ENCODE data around the gene PM20D1. TPM values are rescaled to one million over a fixed set of nuclear protein-coding genes. Genes with fewer than 3 reads are reported as not detected.

PM20D1 gene
- total RNA-seq, 2 experiments from 2014 or later, result 0.34 to 0.58 TPM

DNA sequence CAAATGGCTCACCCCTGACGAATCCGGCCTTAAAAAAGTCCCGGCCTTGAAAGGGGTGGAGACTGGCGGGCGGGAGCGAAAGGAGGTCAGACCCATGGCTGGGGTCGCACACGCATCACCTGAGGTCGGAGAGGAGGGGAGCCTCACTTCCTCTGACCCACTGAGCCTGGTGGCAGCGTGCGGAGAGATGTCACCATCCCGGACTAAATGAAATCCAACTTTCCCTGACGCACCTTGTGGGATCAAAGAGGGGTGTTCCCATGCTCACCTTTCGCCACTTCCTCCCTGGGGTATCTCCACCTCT, 36.2 kb downstream of the PM20D1 start:
- ChIA-PET CTCF (interaction anchor here (0.6 to 1.1 kb wide), 4 partner anchors 31 to 168 kb away, joined by 3 to 4 read pairs (median 3); no protein-coding TSS in a partner anchor), POLR2A (no interaction called here)
- DNase-seq (no peak), ATAC-seq (no peak)
- H3K27me3 Mint-ChIP-seq, result no peaks in the 10 kb centered on the region
- H3K9me3 Mint-ChIP-seq (ENCODE audit: low read depth), result no peaks in the 10 kb centered on the region
- peak overlapping the region; percentile 81 for H3K4me3 Mint-ChIP-seq
- intact Hi-C loops (cut with DNase I, micrococcal nuclease), result loop anchor here (1.0 to 5.0 kb wide), 7 partner anchors 37 to 526 kb away; partner anchors contain the start of genes RAB29 (in 2 of the 2), ELK4 (in 1 of the 2) and PM20D1 (in 1 of the 2)
- H3K4me1 Mint-ChIP-seq, result peaks cover 42% of the 10 kb centered on the region
- H3K36me3 Mint-ChIP-seq (ENCODE audit: low read depth), result peaks cover 21% of the 10 kb centered on the region
- H3K27ac Mint-ChIP-seq, result peak overlapping the region; percentile 83

DNA sequence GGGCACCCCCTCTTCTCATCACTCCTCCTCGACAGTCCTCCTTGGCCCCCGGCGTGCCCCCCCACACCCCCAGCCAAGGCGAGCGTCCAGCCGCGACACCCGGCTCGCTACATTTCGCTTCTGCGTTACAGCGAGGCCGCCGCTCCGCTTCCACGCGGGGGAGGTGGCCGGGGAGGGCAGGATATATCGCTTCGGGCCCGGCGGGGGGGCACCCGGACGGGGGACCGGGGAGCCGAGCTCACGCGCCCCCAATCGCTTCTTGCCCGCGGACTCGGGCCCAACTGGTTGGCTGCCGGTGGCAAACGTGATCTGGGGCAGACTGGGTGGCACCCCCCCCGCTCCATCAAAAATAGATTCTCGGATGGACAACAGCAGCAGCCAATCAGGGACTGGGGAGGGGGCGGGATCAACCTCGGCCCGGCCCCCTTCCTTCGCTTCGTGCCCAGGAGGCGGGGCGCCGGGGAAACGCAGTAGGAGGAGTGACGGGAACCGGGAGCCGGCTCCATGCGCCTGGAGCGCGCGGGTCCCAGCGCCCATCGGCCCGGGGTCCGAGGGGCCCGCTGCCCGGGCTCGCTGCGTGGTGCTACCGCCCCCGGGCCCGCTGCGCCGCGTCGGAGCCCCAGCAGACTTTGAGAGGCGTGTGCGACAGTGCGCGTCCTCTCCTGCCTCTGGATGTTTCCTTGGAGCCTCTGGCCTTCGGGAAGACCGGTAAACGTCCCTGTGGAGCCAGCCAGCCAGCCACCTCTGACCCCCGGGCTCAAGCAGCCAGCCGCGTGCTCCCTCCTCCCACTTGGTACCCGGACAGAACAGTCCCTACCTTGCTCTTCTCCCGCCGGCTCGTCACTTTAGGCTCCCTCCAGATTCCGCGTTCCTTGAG, 36.8 kb downstream of the PM20D1 start, which contains the start of gene SLC41A1:
Gene SLC41A1 (minus strand): TSS at position 321 of the 877 bp plus-strand sequence. CDS start 2,757 bp downstream, outside the sequence.
- ChIA-PET CTCF (interaction anchor here (0.7 to 1.0 kb wide), 3 partner anchors 83 to 164 kb away, joined by 3 to 4 read pairs (median 3); no protein-coding TSS in a partner anchor), POLR2A (interaction anchor here (1.0 kb wide), 2 partner anchors 8 to 64 kb away, joined by 4 to 7 read pairs; no protein-coding TSS in a partner anchor)
- H3K4me3 Mint-ChIP-seq, result peak within 1 kb of the TSS; percentile 81
- no peaks in the 10 kb centered on the region for H3K9me3 Mint-ChIP-seq (ENCODE audit: low read depth)
- intact Hi-C loops (cut with DNase I, micrococcal nuclease), result loop anchor here (1.0 to 5.0 kb wide), 7 partner anchors 37 to 526 kb away; partner anchors contain the start of genes RAB29 (in 2 of the 2), ELK4 (in 1 of the 2) and PM20D1 (in 1 of the 2)
- peaks cover 24% of the 10 kb centered on the region for H3K36me3 Mint-ChIP-seq (ENCODE audit: low read depth)
- peaks cover 47% of the 10 kb centered on the region for H3K4me1 Mint-ChIP-seq
- peak within 1 kb of the TSS; percentile 84 for H3K27ac Mint-ChIP-seq
- no peaks in the 10 kb centered on the region for H3K27me3 Mint-ChIP-seq
- DNase-seq (peak; percentile 94), ATAC-seq (peak; percentile 96)

DNA sequence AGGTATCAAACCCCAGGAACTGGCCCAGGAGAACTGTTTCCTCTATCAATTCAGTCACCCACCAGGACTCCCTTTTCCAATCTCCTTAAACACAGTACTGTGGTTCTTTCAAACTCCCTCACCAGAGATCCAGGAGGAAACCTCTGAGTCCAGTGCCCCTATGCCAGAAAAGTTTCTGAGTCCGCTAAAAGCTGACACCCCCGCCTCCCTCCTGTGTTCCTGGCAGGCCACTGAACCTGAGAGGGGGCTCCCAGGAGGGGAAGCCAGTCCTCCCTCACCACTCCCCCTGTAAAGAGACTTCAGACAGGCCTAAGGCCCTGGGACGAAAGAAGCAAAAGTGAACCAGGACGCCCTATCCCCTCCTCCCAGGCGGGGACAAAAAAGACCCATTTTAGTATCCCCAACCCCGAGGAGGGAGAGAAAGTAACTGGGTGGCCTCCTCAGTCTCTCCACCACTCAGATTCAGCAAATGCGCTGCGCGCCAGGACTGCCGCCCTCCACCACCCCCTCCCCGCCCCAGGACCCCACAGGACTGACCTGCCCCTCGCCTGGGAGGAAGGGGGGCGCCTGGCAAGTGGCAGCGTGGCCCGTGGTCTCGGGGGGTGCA, 37.6 kb downstream of the PM20D1 start:
- H3K36me3 Mint-ChIP-seq (ENCODE audit: low read depth), result peaks cover 30% of the 10 kb centered on the region
- ChIA-PET POLR2A (interaction anchor here (0.6 to 1.1 kb wide), 5 partner anchors 8 to 80 kb away, joined by 3 to 7 read pairs (median 3); no protein-coding TSS in a partner anchor), CTCF (interaction anchor here (1.0 to 2.9 kb wide), 2 partner anchors 88 to 165 kb away, joined by 4 to 11 read pairs; no protein-coding TSS in a partner anchor)
- peak overlapping the region; percentile 84 for H3K27ac Mint-ChIP-seq
- peak; percentile 14 for ATAC-seq
- no peaks in the 10 kb centered on the region for H3K27me3 Mint-ChIP-seq
- DNase-seq, result peak; percentile 36
- peak overlapping the region; percentile 81 for H3K4me3 Mint-ChIP-seq
- intact Hi-C loops (cut with DNase I, micrococcal nuclease), result loop anchor here (2.0 to 5.0 kb wide), 3 partner anchors 38 to 525 kb away; partner anchors contain the start of gene RAB29 (in 1 of the 2)
- peaks cover 51% of the 10 kb centered on the region for H3K4me1 Mint-ChIP-seq
- no peaks in the 10 kb centered on the region for H3K9me3 Mint-ChIP-seq (ENCODE audit: low read depth)

DNA sequence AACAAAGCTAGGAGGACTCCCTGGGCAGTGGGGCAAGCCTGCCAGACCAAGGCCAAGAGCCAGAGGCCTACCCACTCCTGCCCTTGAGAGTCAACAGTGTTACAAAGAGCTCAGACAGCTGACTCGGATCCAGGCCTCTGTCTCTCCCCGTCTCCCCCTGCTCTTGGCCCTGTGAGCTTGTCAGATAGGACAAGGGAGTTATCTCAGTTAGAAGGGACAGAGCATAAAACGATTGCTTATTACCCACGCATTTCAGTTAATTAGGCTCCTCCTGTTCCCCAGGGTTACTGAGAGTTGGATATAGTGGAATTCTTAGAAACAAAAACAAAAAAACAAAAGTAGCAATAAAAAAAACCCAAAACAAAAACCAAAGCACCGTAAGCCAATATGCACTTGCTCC, 38.3 kb downstream of the PM20D1 start:
- Mint-ChIP-seq H3K27ac (peak overlapping the region; percentile 84), H3K9me3 (ENCODE audit: low read depth) (no peaks in the 10 kb centered on the region), H3K4me1 (peaks cover 58% of the 10 kb centered on the region), H3K4me3 (peak overlapping the region; percentile 81), H3K27me3 (no peaks in the 10 kb centered on the region), H3K36me3 (ENCODE audit: low read depth) (peaks cover 34% of the 10 kb centered on the region)
- ATAC-seq (no peak), DNase-seq (no peak)
- ChIA-PET POLR2A (interaction anchor here (0.6 to 1.1 kb wide), 5 partner anchors 11 to 223 kb away, joined by 3 to 5 read pairs (median 3); no protein-coding TSS in a partner anchor), CTCF (interaction anchor here (0.7 to 2.9 kb wide), 7 partner anchors 24 to 603 kb away, joined by 3 to 11 read pairs (median 4); no protein-coding TSS in a partner anchor)
- intact Hi-C loops (cut with DNase I, micrococcal nuclease), result loop anchor here (2.0 to 5.0 kb wide), 3 partner anchors 37 to 524 kb away; partner anchors contain the start of gene RAB29 (in 1 of the 2)

DNA sequence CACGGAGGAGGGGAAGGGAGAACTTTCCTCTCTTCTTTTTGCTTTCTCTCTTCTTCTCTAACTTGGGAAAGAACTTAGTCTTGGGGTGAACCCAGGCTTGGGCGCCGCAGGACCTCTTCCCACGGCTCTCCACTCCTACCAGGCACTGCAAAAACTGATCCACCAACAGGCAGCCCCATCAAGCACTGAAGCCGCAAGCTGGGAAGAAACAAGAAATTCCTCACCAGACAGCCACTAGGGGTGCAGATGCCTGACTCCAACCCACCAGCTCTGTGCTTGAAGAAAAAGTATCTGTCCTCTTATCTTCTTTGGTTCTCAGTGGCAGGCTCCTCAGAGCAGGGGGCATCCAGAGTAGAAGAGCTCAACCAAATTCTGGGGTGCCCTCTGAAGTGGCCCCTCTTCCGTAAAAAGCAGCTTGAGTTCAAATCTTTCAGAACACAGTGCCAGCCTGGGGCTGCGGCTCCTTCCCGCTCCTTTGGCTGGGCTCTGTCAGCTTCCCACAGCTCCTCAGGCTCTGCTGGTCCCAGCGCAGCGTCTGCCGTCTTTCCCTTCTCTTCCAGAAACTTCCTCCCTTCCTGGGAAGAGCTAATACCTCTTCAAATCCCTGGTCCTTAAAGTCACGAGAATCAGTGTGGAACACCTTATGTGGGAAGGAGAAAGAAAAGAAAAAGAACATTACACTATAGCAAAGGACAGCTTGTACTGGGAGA, 39.3 kb downstream of the PM20D1 start:
- ATAC-seq (no peak), DNase-seq (no peak)
- Mint-ChIP-seq H3K9me3 (ENCODE audit: low read depth) (no peaks in the 10 kb centered on the region), H3K27ac (peak overlapping the region; percentile 47), H3K4me1 (peaks cover 69% of the 10 kb centered on the region), H3K36me3 (ENCODE audit: low read depth) (peaks cover 34% of the 10 kb centered on the region), H3K4me3 (peak overlapping the region; percentile 81), H3K27me3 (no peaks in the 10 kb centered on the region)
- intact Hi-C loops (cut with DNase I, micrococcal nuclease), result loop anchor here in 1 of 2 experiments (5.0 kb wide), 1 partner anchor 523 kb away; no protein-coding TSS in a partner anchor
- POLR2A ChIA-PET, result interaction anchor here (0.7 to 1.1 kb wide), 3 partner anchors 16 to 222 kb away, joined by 3 to 5 read pairs (median 4); no protein-coding TSS in a partner anchor
- CTCF ChIA-PET, result interaction anchor here (0.6 to 2.9 kb wide), 4 partner anchors 11 to 167 kb away, joined by 3 to 11 read pairs (median 5); no protein-coding TSS in a partner anchor

DNA sequence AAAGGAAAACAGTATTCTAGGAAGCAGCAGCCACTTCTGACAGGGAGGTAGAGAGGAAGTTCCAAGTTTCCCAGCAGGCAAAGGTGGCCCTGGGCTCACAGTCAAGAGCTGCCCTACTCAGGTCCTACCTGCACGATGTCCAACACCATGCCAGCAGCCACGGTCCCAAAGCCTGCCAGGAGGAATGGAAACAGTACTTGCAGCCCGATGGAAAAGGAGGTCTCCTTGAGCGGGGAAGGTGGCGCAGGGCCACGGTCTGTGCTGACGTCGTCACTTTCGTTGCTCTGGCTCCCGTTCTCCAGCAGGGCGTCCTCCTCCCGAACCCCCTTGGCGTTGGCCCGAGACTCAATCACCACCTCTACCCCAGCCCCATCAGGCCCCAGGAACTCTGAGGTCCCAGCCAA, 40.0 kb downstream of the PM20D1 start:
- POLR2A ChIA-PET, result interaction anchor here (0.7 kb wide), 1 partner anchor 17 kb away, joined by 4 read pairs; no protein-coding TSS in a partner anchor
- H3K27me3 Mint-ChIP-seq, result no peaks in the 10 kb centered on the region
- no peaks in the 10 kb centered on the region for H3K9me3 Mint-ChIP-seq (ENCODE audit: low read depth)
- peaks cover 76% of the 10 kb centered on the region for H3K4me1 Mint-ChIP-seq
- CTCF ChIA-PET, result interaction anchor here (0.6 to 2.9 kb wide), 2 partner anchors 108 to 167 kb away, joined by 4 to 11 read pairs; no protein-coding TSS in a partner anchor
- H3K36me3 Mint-ChIP-seq (ENCODE audit: low read depth), result peaks cover 39% of the 10 kb centered on the region
- ATAC-seq (no peak), DNase-seq (no peak)
- no peak overlapping the region for H3K4me3 Mint-ChIP-seq
- intact Hi-C loops (cut with DNase I, micrococcal nuclease), result loop anchor here in 1 of 2 experiments (5.0 kb wide), 1 partner anchor 523 kb away; no protein-coding TSS in a partner anchor
- H3K27ac Mint-ChIP-seq, result no peak overlapping the region

DNA sequence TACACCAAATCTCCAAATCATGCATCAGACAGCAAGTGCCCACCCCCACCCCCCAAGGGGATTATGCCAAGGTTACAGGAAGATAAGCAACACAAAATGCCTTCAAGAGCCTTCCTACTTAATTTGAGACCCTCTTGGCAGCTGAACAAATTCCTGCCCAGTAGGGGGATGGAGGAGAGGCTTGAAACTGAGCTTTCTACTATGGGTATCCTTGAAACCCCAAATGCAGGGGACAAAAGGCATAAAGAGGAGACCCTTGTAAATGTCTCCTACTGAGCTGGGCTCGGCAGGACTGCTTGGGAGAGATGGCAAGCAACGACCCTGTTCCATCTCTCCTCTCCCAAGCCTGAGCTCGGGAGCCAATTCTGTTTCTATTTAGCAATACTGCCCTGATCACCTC, 40.5 kb downstream of the PM20D1 start:
- H3K36me3 Mint-ChIP-seq (ENCODE audit: low read depth), result peaks cover 41% of the 10 kb centered on the region
- POLR2A ChIA-PET, result interaction anchor here (0.5 kb wide), 1 partner anchor 172 kb away, joined by 4 read pairs; no protein-coding TSS in a partner anchor
- no peak overlapping the region for H3K4me3 Mint-ChIP-seq
- H3K9me3 Mint-ChIP-seq (ENCODE audit: low read depth), result no peaks in the 10 kb centered on the region
- DNase-seq (no peak), ATAC-seq (no peak)
- H3K27ac Mint-ChIP-seq, result no peak overlapping the region
- CTCF ChIA-PET, result interaction anchor here (0.6 to 2.9 kb wide), 4 partner anchors 11 to 168 kb away, joined by 3 to 11 read pairs (median 4); no protein-coding TSS in a partner anchor
- H3K27me3 Mint-ChIP-seq, result no peaks in the 10 kb centered on the region
- intact Hi-C loops (cut with DNase I, micrococcal nuclease), result no loop called here
- H3K4me1 Mint-ChIP-seq, result peaks cover 80% of the 10 kb centered on the region

DNA sequence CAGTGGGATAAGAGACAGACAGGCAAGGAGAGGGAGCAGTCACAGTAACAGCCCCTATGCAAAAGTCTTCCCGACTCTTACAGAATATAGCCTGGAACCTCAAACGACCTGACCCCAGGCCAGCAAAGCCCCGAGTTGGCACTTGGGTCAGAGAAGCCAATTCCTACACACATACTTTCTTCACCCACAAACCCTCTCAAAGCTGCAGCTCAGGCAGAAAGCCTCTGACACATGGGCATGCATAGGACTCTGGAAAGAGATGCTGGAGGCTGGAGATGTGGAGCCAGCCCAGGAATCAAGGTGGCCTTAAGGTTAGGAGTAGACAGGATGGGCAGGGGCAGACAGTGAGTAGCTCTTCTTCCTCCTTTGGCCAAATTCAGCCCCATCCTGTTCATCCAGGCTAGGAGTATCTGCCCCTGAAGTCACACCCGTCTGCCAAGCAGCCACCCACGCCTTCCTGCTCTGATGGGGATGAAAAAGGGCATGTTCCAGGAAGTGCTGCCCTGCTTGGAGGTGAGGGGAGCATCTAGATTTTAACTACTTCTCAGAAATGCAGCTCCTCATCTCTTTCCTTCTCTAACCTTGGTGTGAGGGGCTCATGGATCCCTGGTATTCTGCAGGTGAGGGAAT, 44.7 kb downstream of the PM20D1 start:
- Mint-ChIP-seq H3K4me1 (peaks cover 61% of the 10 kb centered on the region), H3K27ac (peak overlapping the region; percentile 93), H3K27me3 (no peaks in the 10 kb centered on the region), H3K9me3 (ENCODE audit: low read depth) (no peaks in the 10 kb centered on the region), H3K4me3 (peak overlapping the region; percentile 62), H3K36me3 (ENCODE audit: low read depth) (peaks cover 44% of the 10 kb centered on the region)
- ATAC-seq, result peak; percentile 86
- ChIA-PET POLR2A (interaction anchor here (1.1 kb wide), 1 partner anchor 8 kb away, joined by 4 read pairs; the partner anchor contains the start of gene SLC41A1), CTCF (interaction anchor here (0.6 to 2.3 kb wide), 15 partner anchors 10 to 235 kb away, joined by 3 to 11 read pairs (median 3); no protein-coding TSS in a partner anchor)
- intact Hi-C loops (cut with DNase I, micrococcal nuclease), result no loop called here
- DNase-seq, result peak; percentile 81

DNA sequence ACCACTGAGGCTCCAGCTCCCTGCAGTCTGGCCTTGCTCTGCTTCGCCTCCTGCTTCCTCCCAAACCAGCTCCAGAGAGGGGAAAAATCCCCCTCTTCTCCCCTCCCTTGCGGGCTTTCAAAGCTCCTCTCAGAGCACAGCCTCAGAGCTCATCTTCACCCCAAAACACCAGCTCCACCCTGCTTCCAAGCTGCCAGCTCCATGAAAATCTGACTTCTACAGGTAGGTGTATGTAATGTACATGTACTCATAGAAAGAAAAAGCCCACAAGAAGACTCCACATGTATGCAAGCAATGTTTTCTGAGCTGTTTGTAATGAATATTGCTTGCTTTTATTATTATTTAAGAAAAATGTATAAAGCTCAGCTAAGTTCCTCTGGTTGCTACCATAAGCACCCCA, 45.3 kb downstream of the PM20D1 start:
- ChIA-PET CTCF (interaction anchor here (0.6 to 2.3 kb wide), 13 partner anchors 12 to 234 kb away, joined by 3 to 11 read pairs (median 4); no protein-coding TSS in a partner anchor), POLR2A (interaction anchor here (1.1 kb wide), 1 partner anchor 8 kb away, joined by 4 read pairs; the partner anchor contains the start of gene SLC41A1)
- H3K27me3 Mint-ChIP-seq, result no peaks in the 10 kb centered on the region
- peaks cover 40% of the 10 kb centered on the region for H3K36me3 Mint-ChIP-seq (ENCODE audit: low read depth)
- peak overlapping the region; percentile 93 for H3K27ac Mint-ChIP-seq
- H3K9me3 Mint-ChIP-seq (ENCODE audit: low read depth), result no peaks in the 10 kb centered on the region
- DNase-seq (no peak), ATAC-seq (no peak)
- peaks cover 55% of the 10 kb centered on the region for H3K4me1 Mint-ChIP-seq
- no peak overlapping the region for H3K4me3 Mint-ChIP-seq
- intact Hi-C loops (cut with DNase I, micrococcal nuclease), result no loop called here
